NCI-H524 (cell line): ENCODE data around the gene GAB1.
A peak's percentile ranks its signal among the peaks of the same experiment; 100 is the strongest.

Experiments
- DNase-seq, 2 experiments: peaks; one replicate each; lab custom pipeline; 2025; lab: John Stamatoyannopoulos, UW

GAB1 gene

GRCh38 chr4:143489106-143489505 lies 152.4 kb downstream of the GAB1 start:
- no peak for DNase-seq

- DNase-seq: no peak
Observed at GRCh38 chr4:143498021-143498420, 161.3 kb downstream of the GAB1 start.

DNA sequence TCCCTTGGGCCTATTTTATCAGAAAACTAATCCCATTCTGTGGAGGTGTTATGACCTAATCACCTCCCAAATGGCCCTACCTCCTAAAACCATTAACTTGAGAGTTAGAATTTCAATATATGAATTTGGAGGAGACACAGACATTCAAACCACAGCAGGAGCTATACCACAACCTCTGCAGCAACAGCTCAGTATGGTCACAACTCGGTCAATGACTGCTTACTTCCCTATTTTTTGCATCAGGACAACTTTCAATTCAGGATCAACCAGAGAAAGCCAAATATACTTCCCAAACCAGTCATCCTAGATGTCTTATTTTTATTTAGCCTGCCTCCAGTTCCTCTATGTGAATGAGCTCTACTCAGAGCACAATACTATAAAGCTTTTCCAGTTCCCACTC lies 165.6 kb downstream of the GAB1 start:
- no peak for DNase-seq

GRCh38 chr4:143506031-143506430 lies 169.4 kb downstream of the GAB1 start:
- no peak for DNase-seq

DNA sequence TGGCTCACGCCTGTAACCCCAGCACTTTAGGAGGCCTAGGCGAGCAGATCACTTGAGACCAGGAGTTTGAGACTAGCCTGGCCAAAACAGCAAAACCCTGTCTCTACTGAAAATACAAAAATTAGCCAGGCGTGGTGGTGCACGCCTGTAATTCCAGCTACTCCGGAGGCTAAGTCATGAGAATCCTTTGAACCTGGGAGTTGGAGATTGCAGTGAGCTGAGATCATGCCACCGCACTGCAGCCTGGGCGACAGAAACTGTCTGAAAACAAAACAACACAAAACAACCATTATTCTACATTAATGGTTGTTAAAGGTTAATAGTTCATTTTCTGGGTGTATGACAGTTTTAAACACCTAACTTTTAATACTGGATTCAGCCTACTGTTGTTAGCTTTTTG lies 175.2 kb downstream of the GAB1 start:
- DNase-seq: no peak

GRCh38 chr4:143512978-143513313 lies 176.3 kb downstream of the GAB1 start:
- DNase-seq: no peak

DNA sequence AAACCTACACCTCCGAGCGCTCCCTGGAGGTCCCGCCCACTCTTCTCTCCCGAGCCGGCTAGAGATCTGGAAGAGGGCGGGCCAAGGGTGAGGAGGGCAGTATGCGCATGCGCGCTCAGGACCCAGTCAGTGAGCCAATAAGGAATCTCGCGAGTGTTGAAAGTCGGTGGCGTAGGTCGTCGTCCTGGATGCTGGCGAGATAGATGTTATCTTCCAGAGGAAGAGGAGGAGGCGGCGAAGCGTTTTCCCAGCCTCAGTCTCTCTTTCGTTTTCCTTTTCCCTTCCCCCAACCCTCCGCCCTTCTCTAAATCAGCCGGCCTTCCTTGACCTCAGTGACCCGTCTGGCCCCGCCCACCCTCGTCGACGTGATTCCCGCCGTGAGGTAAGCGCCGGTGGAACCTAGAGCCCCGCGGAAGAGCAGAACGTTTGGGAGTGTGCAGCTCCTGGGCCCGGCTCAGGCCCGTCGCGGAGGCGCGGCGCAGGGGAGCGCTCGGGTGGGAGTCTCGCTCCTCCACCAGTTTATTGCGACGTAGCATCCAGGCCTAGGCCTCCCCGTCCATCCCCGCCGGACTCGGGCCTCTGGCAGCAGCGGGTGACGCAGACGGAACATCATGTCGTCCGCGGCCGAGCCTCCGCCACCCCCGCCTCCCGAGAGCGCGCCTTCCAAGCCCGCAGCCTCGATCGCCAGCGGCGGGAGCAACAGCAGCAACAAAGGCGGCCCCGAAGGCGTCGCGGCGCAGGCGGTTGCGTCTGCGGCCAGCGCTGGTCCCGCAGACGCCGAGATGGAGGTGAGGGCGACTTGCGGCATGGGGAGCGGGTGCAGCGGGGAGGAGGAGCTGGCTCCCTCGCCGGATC lies 176.9 kb downstream of the GAB1 start, which contains the start of gene SMARCA5:
TSS of gene SMARCA5 (plus strand) at position 389 of the 855 bp plus-strand sequence. CDS start at position 612, 223 bp downstream.
- DNase-seq: peak; percentile 84 to 92

- DNase-seq: no peak
Observed at GRCh38 chr4:143514169-143514495, 177.5 kb downstream of the GAB1 start.

DNA sequence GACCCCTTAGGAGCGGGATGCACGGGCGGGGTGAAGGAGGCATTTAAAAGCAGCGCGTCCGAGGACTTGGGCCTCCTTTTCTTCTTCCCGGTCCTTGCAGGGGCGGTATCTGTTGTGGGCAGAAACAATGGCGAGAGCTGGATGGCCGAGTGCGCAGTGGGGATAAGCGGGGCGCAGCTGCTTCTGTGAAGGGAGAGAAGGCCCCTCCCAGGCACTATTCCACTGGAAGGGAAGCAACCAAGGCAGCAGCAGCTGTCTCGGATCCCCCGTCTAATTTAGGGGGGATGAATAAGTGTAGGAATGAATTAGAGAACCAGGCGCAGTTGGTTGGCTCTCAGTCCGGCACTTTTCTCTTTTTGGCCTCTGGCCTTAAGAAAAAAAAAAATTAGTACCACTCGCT lies 177.8 kb downstream of the GAB1 start:
- peak; percentile 34 to 43 for DNase-seq

GRCh38 chr4:143514901-143515300 lies 178.2 kb downstream of the GAB1 start:
- DNase-seq: no peak

DNA sequence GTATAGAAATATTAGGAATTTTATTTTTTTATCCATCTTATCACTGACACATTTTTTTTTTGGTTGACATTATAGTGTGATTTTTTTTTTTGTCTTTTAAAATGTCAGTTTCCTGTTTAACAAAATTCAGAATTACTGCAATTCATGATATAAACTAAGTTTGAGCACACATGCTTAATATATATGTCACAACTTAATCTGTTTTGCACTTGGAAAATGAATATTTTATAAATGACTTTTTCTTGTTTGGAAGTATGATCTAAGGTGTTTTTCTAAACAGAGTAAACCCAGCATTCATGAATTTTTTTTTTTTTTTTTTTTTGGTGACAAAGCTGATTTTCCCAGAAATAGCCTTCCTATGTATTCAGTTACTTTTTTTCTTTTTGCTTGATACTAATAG lies 179.2 kb downstream of the GAB1 start:
- DNase-seq: no peak

DNA sequence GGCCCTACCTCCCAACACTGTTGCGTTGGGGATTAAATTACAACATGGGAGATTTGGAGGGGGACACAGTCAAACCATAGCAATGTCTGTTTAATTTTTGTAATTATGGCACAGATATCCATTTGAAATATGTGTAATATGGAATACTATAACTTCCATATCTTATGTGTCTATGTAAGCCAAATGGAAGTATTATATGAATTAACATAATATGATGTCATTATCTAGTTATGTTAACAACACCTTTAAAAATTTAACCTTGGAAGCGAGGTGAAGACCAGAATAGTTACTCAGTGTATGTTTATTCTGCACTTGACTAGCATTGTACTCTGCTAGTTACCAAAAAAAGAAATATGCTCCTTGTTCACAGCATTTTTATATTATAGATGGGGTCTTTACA lies 181.1 kb downstream of the GAB1 start:
- no peak for DNase-seq
